ENCODE measurements around the gene STIMATE.
A peak's percentile ranks its signal among the peaks of the same experiment; 100 is the strongest.

Gene STIMATE

DNA sequence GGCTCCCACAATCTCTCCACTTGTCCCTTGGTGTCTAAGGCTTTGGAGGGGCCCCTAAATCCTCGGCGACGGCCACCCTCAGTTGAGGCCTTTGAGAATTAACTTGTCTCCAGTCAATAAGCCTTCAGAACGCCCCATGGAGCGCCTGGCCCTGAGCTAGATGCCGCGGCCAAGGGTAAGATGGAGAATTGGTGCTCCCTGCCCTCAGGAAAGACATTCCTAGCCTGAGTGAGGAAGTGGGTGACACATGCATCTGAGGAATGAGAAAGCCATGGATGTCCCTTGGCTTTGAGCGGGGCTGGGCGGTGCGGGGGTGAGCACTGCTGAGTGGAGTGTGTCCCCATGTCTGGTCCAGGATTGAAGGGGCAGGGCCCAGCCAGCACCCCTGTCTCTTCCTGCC is 80.1 kb downstream of the STIMATE start:
- no peak for DNase-seq (ENCODE audit: low read depth)

GRCh38 chr3:52816654-52817053 is 80.7 kb downstream of the STIMATE start:
- DNase-seq (ENCODE audit: low read depth), result no peak

DNA sequence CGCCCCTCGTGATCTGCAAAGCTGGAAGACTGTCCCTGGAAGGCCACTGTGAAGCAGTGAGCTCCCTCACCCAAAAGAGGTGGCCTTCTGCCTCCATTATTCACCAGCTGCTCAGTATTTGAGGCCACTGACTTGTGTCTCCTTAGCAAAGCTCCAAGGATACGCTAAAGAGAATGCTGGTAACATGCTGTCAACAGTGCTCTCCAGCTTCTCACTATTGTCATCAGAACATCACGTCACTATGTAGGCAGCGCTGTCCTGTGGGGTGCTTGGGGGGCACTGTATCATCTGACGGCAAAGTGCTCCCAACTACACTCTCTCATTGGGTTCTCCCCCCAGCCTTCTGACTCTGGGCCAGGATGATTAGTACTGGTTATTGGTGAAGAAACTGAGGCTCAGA is 81.1 kb downstream of the STIMATE start:
- DNase-seq (ENCODE audit: low read depth), result no peak

- no peak for DNase-seq (ENCODE audit: low read depth)
Measured at GRCh38 chr3:52813810-52814209, 83.5 kb downstream of the STIMATE start.

DNA sequence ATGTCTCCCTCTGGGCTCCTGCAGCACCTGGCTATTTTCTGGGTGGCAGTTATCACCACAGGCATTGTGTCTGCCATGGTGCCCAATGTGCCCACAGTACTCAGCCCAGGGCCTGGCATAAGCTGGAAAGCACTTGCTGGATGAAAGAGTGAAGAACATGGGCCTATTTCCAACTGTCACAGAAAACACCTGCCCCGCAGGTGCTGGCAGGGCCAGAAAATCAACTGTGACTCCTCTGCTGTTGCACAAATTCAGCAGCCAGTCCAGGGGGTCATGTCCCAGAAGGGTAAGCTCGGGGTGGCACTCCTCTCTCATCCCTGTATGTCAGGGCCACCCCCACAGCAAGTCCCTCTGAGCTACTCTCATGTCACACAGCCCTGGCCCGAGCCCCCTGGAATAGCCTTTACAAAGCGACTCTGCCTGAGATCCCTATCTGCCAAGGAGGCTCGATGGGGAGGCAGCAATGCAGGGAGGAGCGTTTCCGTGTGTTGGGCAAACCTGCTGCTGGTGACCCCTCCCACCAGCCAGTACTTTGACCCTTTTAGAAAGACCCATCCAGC is 85.8 kb downstream of the STIMATE start:
- DNase-seq (ENCODE audit: low read depth), result no peak

DNA sequence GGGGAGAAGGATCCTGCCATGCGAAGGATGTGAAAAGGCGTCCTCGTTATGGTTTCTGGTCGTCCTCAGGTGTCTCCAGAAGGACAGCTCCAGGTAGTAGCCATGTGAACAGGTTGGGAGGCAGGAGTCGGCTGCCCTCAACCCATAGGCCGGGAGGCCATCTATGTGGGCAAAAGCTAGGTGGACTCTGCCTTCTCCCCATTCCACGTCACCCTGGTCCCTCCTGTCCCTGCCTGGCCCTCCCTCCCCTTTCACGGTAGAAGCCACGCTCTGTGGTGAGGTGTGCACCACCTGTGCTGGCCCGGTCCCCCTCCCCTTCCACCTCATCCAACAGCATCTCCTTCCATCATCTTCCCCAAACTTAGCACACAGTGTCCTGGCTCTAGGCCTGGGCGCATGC is 86.4 kb downstream of the STIMATE start:
- DNase-seq (ENCODE audit: low read depth), result no peak

DNA sequence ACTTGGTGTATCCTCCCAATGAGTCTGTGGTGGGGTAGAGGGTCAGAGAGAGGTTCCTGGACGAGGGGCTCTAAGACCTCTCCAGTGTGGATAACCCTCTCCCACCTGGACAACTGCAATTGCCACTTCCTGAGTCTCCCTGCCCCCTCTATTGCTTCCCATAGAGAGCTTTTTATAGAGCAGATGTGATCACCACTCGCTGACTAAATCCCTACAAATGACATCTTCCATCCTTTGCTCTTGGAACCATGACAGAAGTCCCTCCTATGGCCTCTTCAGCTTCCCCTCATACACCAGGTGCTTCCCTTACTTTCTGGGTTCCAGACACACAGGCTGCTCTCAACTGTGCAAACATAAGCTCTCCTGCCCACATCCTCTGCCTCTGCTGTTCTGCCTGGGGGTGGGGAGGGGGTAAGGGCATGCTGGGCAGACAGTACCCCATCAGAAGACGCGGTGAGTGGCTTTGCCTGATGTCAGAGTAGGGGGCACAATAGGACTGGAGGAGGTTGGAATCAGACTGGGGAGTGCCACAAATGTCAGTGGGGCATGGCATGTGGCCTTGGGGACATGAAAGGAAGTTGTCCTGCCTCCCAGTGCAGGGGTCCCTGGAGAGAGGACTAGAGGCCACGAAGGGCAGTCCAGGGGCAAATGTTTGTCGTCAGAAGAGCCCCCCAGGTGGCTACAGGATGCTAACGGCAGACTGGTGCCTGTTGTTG is 87.5 kb downstream of the STIMATE start:
- no peak for DNase-seq (ENCODE audit: low read depth)

- no peak for DNase-seq (ENCODE audit: low read depth)
Measured at GRCh38 chr3:52809149-52809548, 88.2 kb downstream of the STIMATE start.

GRCh38 chr3:52805270-52806039 is 91.9 kb downstream of the STIMATE start:
- no peak for DNase-seq (ENCODE audit: low read depth)

- DNase-seq (ENCODE audit: low read depth), result no peak
Measured at GRCh38 chr3:52801839-52802238, 95.5 kb downstream of the STIMATE start.

GRCh38 chr3:52800079-52800478 is 97.3 kb downstream of the STIMATE start:
- peak; percentile 31 for DNase-seq (ENCODE audit: low read depth)

DNA sequence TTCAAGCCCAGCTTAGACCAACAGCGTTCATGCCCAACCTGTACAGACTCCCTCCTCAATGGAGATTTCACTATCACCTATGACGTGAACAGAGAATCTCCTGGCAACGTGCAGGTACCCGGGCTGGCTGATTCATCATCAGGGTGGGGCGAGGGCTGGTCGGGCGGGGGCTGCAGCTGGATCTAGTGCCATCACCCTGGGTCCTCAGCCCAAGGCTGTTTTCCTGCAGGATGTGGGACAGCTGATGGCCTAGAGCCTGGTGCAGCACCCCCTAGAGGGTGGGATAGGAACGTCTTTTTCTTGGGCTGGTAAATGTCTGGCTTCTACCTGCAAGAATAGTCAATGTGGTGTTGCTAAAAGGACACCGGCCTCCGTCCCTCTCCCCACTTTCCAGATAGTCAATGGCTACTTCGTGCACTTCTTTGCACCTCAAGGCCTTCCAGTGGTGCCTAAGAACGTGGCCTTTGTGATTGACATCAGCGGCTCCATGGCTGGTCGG is 98.3 kb downstream of the STIMATE start:
- DNase-seq (ENCODE audit: low read depth), result peak; percentile 8

GRCh38 chr3:52798376-52798977 is 98.9 kb downstream of the STIMATE start:
- no peak for DNase-seq (ENCODE audit: low read depth)

GRCh38 chr3:52796411-52796810 is 100.9 kb downstream of the STIMATE start:
- no peak for DNase-seq (ENCODE audit: low read depth)

DNA sequence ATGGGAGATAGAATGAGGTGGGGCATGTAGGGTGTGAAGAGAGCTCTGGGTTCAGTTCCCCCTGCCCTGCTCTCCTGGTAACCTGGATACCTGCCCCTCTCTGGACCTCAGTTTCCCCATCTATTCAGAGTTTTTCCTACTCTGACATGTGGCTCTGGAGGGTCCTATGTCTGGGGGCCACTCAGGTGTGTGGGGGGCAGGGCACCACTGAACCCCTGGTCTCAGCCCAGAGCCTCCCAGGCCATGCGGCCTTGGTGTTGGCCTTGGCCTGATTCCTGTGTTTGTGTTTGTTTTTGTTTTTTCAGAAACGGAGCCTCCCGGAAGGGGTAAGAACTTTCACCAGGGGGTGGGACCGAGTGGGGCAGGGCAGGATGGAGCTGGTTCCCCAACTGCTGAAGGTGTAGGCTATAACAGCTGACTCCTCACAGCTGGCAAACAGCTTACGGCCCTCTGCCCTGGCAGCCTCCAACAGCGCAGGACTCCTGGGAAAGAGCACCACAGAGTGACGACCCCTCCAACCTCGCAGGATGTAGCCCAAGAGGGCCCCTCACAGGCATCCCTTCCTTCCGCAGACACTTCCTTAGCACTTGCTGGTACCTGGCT is 101.9 kb downstream of the STIMATE start:
- no peak for DNase-seq (ENCODE audit: low read depth)

GRCh38 chr3:52794612-52795099 is 102.7 kb downstream of the STIMATE start, which contains the start of gene ITIH3:
ITIH3 (plus strand) TSS chr3:52794796; CDS start chr3:52794804, 8 bp downstream.
- no peak for DNase-seq (ENCODE audit: low read depth)

- no peak for DNase-seq (ENCODE audit: low read depth)
Measured at GRCh38 chr3:52793702-52794611, 103.4 kb downstream of the STIMATE start.

DNA sequence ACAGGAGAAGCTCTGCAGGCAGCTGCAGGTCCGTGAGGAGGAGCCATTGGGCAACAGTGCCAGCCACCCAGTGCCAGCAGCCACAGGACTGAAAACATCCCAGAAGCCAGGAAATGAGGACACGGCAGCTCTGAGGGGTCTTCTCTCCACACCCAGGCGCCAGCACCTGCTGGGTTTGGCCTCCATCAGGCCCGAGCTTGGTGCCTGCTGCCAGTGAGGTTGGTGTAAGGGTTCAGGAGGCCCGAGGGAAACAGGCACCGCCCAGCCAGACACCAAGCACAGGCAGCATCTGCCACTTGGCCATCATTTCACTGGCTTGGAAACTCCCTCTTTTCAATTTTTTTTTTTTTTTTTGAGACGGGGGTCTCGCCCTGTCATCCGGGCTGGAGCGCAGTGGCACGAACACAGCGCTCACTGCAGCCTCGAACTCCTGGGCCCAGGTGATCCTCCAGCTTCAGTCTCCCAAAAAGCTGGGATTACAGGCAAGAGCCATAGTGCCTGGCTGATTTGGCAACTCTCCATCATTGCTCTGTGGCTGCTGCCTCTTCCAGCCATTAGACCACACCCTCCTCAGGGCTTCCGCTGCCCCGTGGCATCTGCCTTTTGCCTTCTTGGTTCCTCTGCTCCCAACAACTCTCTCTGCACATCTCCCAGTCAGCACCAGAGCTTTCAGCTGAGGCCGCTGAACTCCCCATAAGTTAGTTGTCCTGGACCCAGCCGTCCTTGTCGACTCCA is 104.2 kb downstream of the STIMATE start:
- no peak for DNase-seq (ENCODE audit: low read depth)

DNA sequence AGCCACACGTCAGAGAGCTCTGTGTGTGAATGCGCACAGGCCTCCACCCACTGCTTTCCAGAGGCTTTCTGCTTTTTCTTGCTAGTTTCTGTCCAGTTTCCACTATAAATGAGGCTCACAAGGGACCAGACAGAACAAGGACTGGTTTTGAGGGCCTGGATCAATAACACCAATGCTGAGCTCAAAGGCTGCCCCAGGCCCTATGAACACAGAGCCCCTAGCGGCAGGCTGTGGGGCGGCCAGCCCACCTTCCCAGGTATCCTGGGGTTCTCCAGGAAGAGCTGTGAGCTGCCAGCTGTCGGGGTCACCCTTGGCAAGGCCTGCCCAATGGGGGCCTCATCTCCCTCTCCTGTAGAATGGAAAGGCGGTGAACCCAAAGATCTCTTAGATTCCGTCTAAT is 104.9 kb downstream of the STIMATE start:
- DNase-seq (ENCODE audit: low read depth), result no peak

- no peak for DNase-seq (ENCODE audit: low read depth)
Measured at GRCh38 chr3:52791928-52792327, 105.4 kb downstream of the STIMATE start.

Data from amniotic epithelial cell (primary cell).